CD4-positive, alpha-beta T cell treated with Interleukin-17A for 1 hour (primary cell): ENCODE results near the gene RCOR1.
"Not testable (repeated sequence)": the region's sequence is repeated elsewhere in the genome, so short reads cannot be mapped to it uniquely, and the experiment has no call there.

Experiments
- DNase-seq: peaks from one replicate; pipeline ENCODE4 v3.0.0-alpha.2; 2020

Gene RCOR1

DNA sequence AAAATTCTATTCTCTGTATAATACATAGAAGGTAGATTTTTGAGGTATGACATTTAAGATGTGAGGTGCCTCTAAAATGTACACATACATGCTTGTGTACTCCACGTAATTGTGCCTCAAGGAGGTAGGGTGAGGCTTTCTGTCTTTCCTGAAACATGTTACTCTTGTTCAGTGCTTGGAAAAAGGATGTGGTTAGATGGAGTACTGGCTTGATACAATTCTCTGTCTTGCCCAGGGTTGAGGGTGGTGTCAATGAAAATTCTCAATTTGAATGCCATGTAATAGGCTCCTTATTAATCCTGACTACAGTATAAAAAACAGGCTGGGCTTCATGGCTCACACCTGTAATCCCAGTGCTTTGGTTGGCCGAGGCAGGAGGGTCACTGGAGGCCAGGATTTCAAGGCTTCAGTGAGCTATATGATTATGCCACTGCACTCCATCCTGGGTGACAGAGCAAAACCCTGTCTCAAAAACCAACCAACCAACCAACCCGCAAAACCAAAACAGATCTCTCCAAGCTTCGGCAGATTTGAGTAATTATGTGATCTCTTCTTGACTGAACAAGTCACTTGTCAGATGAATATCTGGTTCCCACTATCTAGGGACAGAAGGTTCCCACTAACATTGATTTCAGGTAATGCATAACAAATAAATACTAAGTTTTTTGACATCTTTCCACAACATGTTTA, 41.6 kb downstream of the RCOR1 start:
- no peak for DNase-seq

GRCh38 chr14:102639611-102640010, 47.2 kb downstream of the RCOR1 start:
- DNase-seq, result not testable (repeated sequence)

DNA sequence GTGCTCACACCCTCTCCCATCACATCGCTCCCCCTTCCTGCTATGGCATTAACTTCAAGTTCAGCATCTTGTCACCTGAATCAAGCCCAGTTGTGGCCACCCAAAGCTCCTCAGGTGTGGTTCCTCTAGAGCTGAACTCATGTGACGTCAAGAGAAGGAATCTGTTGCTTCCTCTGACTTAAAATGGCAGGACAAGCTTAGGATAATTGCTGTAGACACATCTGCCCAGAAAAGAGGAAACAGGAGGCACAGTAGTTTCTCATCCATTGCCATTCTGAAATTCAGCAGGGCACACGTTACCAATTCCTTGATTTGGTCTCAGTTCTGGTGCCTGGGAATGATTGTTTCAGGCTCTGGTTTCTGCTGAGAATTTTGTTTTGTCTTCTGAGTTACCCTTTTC, 52.1 kb downstream of the RCOR1 start:
- no peak for DNase-seq

- no peak for DNase-seq
Measured at GRCh38 chr14:102645746-102646440, 53.4 kb downstream of the RCOR1 start.

- no peak for DNase-seq
Measured at GRCh38 chr14:102646615-102647014, 54.2 kb downstream of the RCOR1 start.

- no peak for DNase-seq
Measured at GRCh38 chr14:102652194-102652593, 59.7 kb downstream of the RCOR1 start.

- DNase-seq, result no peak
Measured at GRCh38 chr14:102654298-102654697, 61.8 kb downstream of the RCOR1 start.

DNA sequence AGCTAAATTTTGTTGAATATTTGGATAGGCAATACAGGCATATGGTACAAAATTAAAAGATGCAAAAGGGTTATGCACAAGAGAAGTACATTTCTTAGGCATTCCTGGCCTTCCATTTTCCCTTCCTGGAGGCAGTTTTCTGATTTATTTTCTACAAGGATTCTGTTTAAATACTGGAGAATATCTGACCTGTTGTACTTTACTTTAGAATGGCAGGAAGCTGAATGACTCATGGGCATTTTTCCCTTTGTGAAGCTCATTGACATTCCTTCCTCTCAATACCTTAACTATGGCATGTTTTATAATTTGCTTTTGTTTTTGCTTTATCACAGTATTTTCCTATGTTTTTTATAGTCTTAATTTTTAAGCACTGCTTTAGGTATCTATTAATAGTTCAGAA, 62.7 kb downstream of the RCOR1 start:
- DNase-seq, result no peak

- DNase-seq, result no peak
Measured at GRCh38 chr14:102659797-102660196, 67.3 kb downstream of the RCOR1 start.

DNA sequence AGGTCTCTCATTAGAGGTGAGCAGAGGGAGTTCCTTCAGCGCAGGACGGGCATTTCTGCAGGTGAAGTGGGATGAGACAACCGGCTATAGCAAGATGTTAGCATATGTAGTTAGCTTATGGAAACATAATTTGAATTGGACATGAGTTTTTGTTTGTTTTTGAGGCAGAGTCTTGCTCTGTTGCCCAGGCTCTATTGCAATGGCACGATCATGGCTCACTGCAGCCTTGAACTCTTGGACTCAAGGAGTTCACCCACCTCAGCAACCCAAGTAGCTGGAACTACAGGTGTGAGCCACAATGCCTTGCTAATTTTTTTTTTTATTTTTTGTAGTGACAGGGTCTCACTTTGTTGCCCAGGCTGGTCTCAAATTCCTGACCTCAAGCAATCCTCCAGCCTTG, 69.2 kb downstream of the RCOR1 start:
- no peak for DNase-seq

- no peak for DNase-seq
Measured at GRCh38 chr14:102662636-102663430, 70.4 kb downstream of the RCOR1 start.

DNA sequence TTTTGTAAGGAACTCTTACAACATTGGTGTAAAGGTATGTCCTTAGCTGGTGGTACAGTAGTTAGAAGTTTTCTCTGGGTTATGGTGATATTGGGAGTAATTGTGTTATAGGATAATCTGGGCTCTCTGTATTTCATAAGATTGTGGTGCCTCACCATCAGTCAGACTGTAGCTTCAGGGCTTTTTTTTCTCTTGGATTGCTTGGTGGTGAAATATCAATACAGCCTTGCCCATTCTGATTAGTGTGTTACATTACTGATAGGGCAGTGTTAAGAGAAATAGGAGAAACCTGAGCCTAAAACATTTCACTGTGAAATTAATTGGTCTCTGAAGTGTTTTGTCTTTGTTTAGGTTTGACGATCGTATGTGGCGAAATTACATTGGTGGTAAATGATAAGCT, 71.0 kb downstream of the RCOR1 start:
- DNase-seq, result no peak

DNA sequence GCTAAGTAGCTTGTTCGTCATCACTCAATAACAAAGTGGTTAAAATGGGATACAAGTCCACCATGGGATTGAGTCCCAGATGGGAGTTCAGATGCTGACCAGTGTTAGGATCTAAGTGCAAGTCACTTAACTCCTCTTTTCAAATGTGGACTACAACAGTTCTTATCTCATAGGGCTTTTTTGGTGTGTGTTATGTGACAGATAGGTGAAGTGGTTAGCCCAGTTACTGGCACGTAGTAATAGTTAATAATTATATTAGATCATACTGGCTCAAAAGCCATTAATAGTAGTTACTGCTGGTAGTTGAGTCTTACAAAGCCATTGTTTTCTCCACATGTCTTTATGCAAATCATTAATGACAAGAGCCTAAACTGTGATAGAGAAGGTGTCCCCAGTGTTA, 73.2 kb downstream of the RCOR1 start:
- no peak for DNase-seq

GRCh38 chr14:102666635-102667034, 74.2 kb downstream of the RCOR1 start:
- no peak for DNase-seq

DNA sequence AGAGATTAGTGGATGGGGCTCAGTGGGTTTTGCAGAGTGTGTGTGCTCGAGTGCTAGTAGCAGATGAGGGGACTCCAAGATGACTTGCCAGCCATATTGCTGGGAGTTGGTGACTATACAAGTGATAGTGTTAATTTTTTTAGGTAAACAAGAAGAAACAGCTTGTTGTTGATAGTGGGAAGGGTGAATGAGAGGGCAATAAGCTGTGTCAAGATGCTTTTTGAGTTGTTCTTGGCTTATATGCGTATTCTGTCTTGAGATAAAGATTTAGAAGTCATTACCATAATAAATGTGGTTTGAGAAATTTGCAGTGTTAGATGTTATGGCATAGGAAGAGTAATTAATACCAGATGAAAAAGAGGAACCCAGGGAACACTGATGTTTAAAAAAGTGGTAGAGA, 75.3 kb downstream of the RCOR1 start:
- no peak for DNase-seq

- no peak for DNase-seq
Measured at GRCh38 chr14:102668291-102668873, 75.9 kb downstream of the RCOR1 start.

GRCh38 chr14:102671410-102671809, 79.0 kb downstream of the RCOR1 start:
- no peak for DNase-seq

- DNase-seq, result no peak
Measured at GRCh38 chr14:102672410-102672960, 80.0 kb downstream of the RCOR1 start.

- no peak for DNase-seq
Measured at GRCh38 chr14:102675396-102675795, 82.9 kb downstream of the RCOR1 start.

DNA sequence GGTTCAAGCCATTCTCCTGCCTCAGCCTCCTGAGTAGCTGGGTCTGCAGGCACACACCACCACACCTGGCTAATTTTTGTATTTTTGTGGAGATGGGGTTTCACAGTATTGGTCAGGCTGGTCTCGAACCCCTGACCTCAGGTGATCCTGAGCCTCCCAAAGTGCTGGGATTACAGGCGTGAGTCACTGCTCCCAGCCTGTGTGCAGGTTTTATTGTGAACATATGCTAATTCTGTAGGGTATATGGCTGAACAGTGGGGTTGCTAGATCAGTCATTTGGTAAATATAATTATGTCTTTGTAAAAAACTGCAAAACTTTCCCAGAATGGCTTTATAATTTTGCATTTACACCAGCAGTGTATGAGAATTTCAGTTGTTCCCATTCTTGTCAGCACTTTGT, 85.9 kb downstream of the RCOR1 start:
- no peak for DNase-seq

GRCh38 chr14:102683399-102684297, 91.2 kb downstream of the RCOR1 start:
- DNase-seq, result no peak

- no peak for DNase-seq
Measured at GRCh38 chr14:102684298-102684663, 91.8 kb downstream of the RCOR1 start.
